Lower lobe of right lung (tissue), 2 donors: ENCODE results near the gene TRIM65. TPM values are rescaled to one million over a fixed set of nuclear protein-coding genes. Genes with fewer than 3 reads are reported as not detected.

ENCODE experiments used
- ATAC-seq, 2 donors: fragments of 200-7000 bp; cut with Tn5 transposase; one replicate each; pipeline ENCODE4 v1.9.1; 2020 to 2022; ENCODE audit warnings: mild to moderate bottlenecking in 2 of 2, moderate library complexity in 2 of 2
- DNase-seq: peaks from one replicate; pipeline ENCODE4 v3.0.0-alpha.2; 2020
- H3K27ac ChIP-seq: fragments of 200-600 bp; one replicate; pipeline ENCODE4 v1.8.0; 2022
- H3K27me3 ChIP-seq: fragments of 200-600 bp; one replicate; pipeline ENCODE4 v1.8.0; 2022; ENCODE audit warnings: low read depth
- H3K36me3 ChIP-seq: fragments of 200-600 bp; one replicate; pipeline ENCODE4 v1.8.0; 2022; ENCODE audit warnings: mild to moderate bottlenecking
- H3K4me1 ChIP-seq: fragments of 200-600 bp; one replicate; pipeline ENCODE4 v1.8.0; 2022
- H3K4me3 ChIP-seq: fragments of 200-600 bp; one replicate; pipeline ENCODE4 v1.8.0; 2022; ENCODE audit warnings: mild to moderate bottlenecking
- H3K9me3 ChIP-seq: fragments of 200-600 bp; one replicate; pipeline ENCODE4 v1.8.0; 2022
- CTCF ChIP-seq: fragments of 200-600 bp; IDR thresholded peaks from one replicate; pipeline ENCODE4 v1.8.0; 2022; ENCODE audit warnings: antibody characterized with exemption, mild to moderate bottlenecking
- intact Hi-C: fragments of 100-400 bp; cut with DNase I; formaldehyde crosslinking; loops from one replicate; pipeline ENCODE4 v1.11.0; 2022
- total RNA-seq: library from RNA; stranded (reverse); fragmentation: NEBNext Ultra II Directional; extraction: Animal tissue kit (Norgen Biotek cat#: 25700); gene quantifications from one replicate; pipeline ENCODE4 v1.2.1, GENCODE V29; 2021
- donor health status: DM: no; HTN: yes; CAD: no; lungs with severe emphysema.

TRIM65 gene
- total RNA-seq, 1 donor from 2014 or later: 32.4 TPM

GRCh38 chr17:75909812-75910274, 13.1 kb upstream of the TRIM65 start:
- Histone ChIP-seq H3K27me3 (no peaks in the 10 kb centered on the region), H3K27ac (peak overlapping the region; percentile 64), H3K9me3 (no peaks in the 10 kb centered on the region), H3K4me3 (no peak overlapping the region), H3K36me3 (peaks cover 8% of the 10 kb centered on the region), H3K4me1 (peaks cover 43% of the 10 kb centered on the region)
- intact Hi-C loops: loop anchor here (10.0 kb wide), 1 partner anchor 95 kb away; the partner anchor contains the start of gene CDK3
- no peak for TF ChIP-seq CTCF
- ATAC-seq (no peak), DNase-seq (no peak)

- no peak for TF ChIP-seq CTCF
- Histone ChIP-seq H3K27me3 (no peaks in the 10 kb centered on the region), H3K27ac (peak overlapping the region; percentile 64), H3K36me3 (peaks cover 8% of the 10 kb centered on the region), H3K9me3 (no peaks in the 10 kb centered on the region), H3K4me3 (no peak overlapping the region), H3K4me1 (peaks cover 44% of the 10 kb centered on the region)
- intact Hi-C loops: loop anchor here (10.0 kb wide), 1 partner anchor 96 kb away; the partner anchor contains the start of gene CDK3
- DNase-seq (no peak), ATAC-seq (no peak)
Observed at GRCh38 chr17:75909051-75909811, 12.5 kb upstream of the TRIM65 start.

- DNase-seq: peak; percentile 84
Observed at GRCh38 chr17:75908201-75908600, 11.4 kb upstream of the TRIM65 start.

GRCh38 chr17:75906143-75906884, 9.6 kb upstream of the TRIM65 start:
- no peak for DNase-seq
- Histone ChIP-seq H3K9me3 (no peaks in the 10 kb centered on the region), H3K4me1 (peaks cover 55% of the 10 kb centered on the region), H3K27ac (peak overlapping the region; percentile 91), H3K27me3 (no peaks in the 10 kb centered on the region), H3K4me3 (no peak overlapping the region), H3K36me3 (peaks cover 22% of the 10 kb centered on the region)
- no peak for ATAC-seq
- TF ChIP-seq CTCF: no peak
- intact Hi-C loops: loop anchor here (10.0 kb wide), 1 partner anchor 98 kb away; the partner anchor contains the start of gene CDK3

More at GRCh38 chr17:75908201-75908600, 11.4 kb upstream of the TRIM65 start:
- Histone ChIP-seq H3K4me3 (no peak overlapping the region), H3K27ac (peak overlapping the region; percentile 68), H3K4me1 (peaks cover 54% of the 10 kb centered on the region), H3K36me3 (peaks cover 3% of the 10 kb centered on the region), H3K9me3 (no peaks in the 10 kb centered on the region), H3K27me3 (no peaks in the 10 kb centered on the region)
- intact Hi-C loops: loop anchor here (10.0 kb wide), 1 partner anchor 97 kb away; the partner anchor contains the start of gene CDK3
- TF ChIP-seq CTCF: no peak
- ATAC-seq: peak; percentile 70 to 71

- Histone ChIP-seq H3K36me3 (peaks cover 36% of the 10 kb centered on the region), H3K4me3 (peak within 1 kb of the TSS; percentile 81), H3K9me3 (no peaks in the 10 kb centered on the region), H3K4me1 (peaks cover 44% of the 10 kb centered on the region), H3K27ac (peak within 1 kb of the TSS; percentile 91), H3K27me3 (no peaks in the 10 kb centered on the region)
- DNase-seq (peak; percentile 97), ATAC-seq (peak; percentile 93 to 96)
- TF ChIP-seq CTCF: peak; percentile 99
- intact Hi-C loops: loop anchor here (10.0 kb wide), 1 partner anchor 100 kb away; the partner anchor contains the start of gene CDK3
Observed at GRCh38 chr17:75904749-75905521, 8.2 kb upstream of the TRIM65 start, which contains the start of gene MRPL38. TSS of gene MRPL38 (minus strand) at chr17:75904884. CDS start at chr17:75904875, 9 bp downstream.
